OCI-LY7 (cell line): Measurements from ENCODE around the gene YARS1. TPM values are rescaled to one million over a fixed set of nuclear protein-coding genes. Genes with fewer than 3 reads are reported as not detected.

Experiments used
- BruUV-seq: library from RNA; stranded (reverse); fragments of 400-500 nt; replicated peaks from 2 replicates; lab custom pipeline; 2021; lab: Mats Ljungman, UMichigan
- CTCF ChIA-PET: fragments of 300-600 bp; sonication (Branson Sonifier 250); formaldehyde crosslinking; loops from one replicate; lab custom pipeline; 2022; ENCODE audit warnings: antibody characterized with exemption; ENCODE audit not compliant: unreplicated experiment; lab: Charles Lee
- POLR2A ChIA-PET: fragments of 300-600 bp; sonication (Branson Sonifier 250); formaldehyde crosslinking; loops from one replicate; lab custom pipeline; 2022; ENCODE audit warnings: antibody characterized with exemption; lab: Charles Lee
- DNase-seq: peaks from one replicate; pipeline ENCODE4 v3.0.0-alpha.2; 2015; ENCODE audit warnings: low spot score
- H2AFZ ChIP-seq: fragments of 200-600 bp; sonication (generic), shearing (Covaris generic); 2 replicates; pipeline ENCODE4 v1.6.1; 2014; ENCODE audit warnings: mild to moderate bottlenecking, antibody characterized with exemption, low read length, moderate library complexity
- H3K27ac ChIP-seq: fragments of 200-600 bp; sonication (generic); 2 replicates; pipeline ENCODE4 v1.5.1; 2014; ENCODE audit warnings: mixed run types, low read depth, mild to moderate bottlenecking, moderate library complexity, low read length, inconsistent platforms; ENCODE audit not compliant: poor library complexity, severe bottlenecking
- H3K36me3 ChIP-seq: fragments of 200-600 bp; sonication (generic); 2 replicates; pipeline ENCODE4 v1.6.1; 2014; ENCODE audit warnings: mild to moderate bottlenecking, antibody characterized with exemption, low read length, moderate library complexity, mixed read lengths; ENCODE audit not compliant: insufficient read depth
- H3K4me1 ChIP-seq: fragments of 200-600 bp; sonication (generic); 2 replicates; pipeline ENCODE4 v1.5.1; 2014; ENCODE audit warnings: mild to moderate bottlenecking, low read length; ENCODE audit not compliant: insufficient read depth, poor library complexity, severe bottlenecking
- H3K4me2 ChIP-seq: fragments of 200-600 bp; sonication (generic); 2 replicates; pipeline ENCODE4 v1.6.1; 2014; ENCODE audit warnings: mild to moderate bottlenecking, low read length
- H3K4me3 ChIP-seq: fragments of 200-600 bp; sonication (generic); 2 replicates; pipeline ENCODE4 v1.5.1; 2014; ENCODE audit warnings: mild to moderate bottlenecking, low read depth, low read length; ENCODE audit not compliant: poor library complexity, severe bottlenecking
- H3K79me2 ChIP-seq: fragments of 200-600 bp; sonication (generic); 2 replicates; pipeline ENCODE4 v1.6.1; 2016; ENCODE audit warnings: low read depth, mild to moderate bottlenecking, low read length, moderate library complexity, mixed read lengths; ENCODE audit not compliant: insufficient read depth
- H3K9me2 ChIP-seq: fragments of 200-600 bp; sonication (generic); 2 replicates; pipeline ENCODE4 v1.6.1; 2016; ENCODE audit warnings: mild to moderate bottlenecking, low read length, mixed read lengths; ENCODE audit not compliant: insufficient read depth
- H3K9me3 ChIP-seq: fragments of 200-600 bp; sonication (generic); 2 replicates; pipeline ENCODE4 v1.6.1; 2014; ENCODE audit warnings: mild to moderate bottlenecking, mixed run types, low read length, mixed read lengths
- H4K20me1 ChIP-seq: fragments of 200-600 bp; sonication (generic); 2 replicates; pipeline ENCODE4 v1.6.1; 2014; ENCODE audit warnings: mild to moderate bottlenecking, antibody characterized with exemption, low read length, moderate library complexity, mixed read lengths; ENCODE audit not compliant: insufficient read depth
- EZH2phosphoT487 ChIP-seq: fragments of 200-600 bp; sonication (generic); IDR thresholded peaks from 2 replicates; pipeline ENCODE4 v1.6.1; 2018; ENCODE audit warnings: low read depth, borderline replicate concordance, mild to moderate bottlenecking, mixed run types, antibody characterized with exemption, low read length, moderate library complexity, mixed read lengths
- intact Hi-C: fragments of 100-400 bp; cut with micrococcal nuclease; formaldehyde crosslinking; loops from one replicate; pipeline ENCODE4 v1.10.0; 2022; ENCODE audit not compliant: unreplicated experiment
- total RNA-seq, 2 experiments: library from RNA; depleted of rRNA in 1 of 2; stranded (reverse); fragments of >200 nt in 1 of 2; shearing (Covaris generic) in 1 of 2; gene quantifications; 2 replicates each; pipeline ENCODE4 v1.2.3, GENCODE V29; 2014 to 2022
- TF ChIP-seq, protein P1 (sequence below): fragments of 200-600 bp; sonication (generic); conservative IDR thresholded peaks from 2 replicates; pipeline ENCODE4 v1.5.1; 2014; ENCODE audit warnings: mild to moderate bottlenecking, antibody characterized with exemption, low read length, moderate library complexity, mixed read lengths

YARS1 gene
- total RNA-seq, 2 experiments from 2014 or later = 276 to 321 TPM

DNA sequence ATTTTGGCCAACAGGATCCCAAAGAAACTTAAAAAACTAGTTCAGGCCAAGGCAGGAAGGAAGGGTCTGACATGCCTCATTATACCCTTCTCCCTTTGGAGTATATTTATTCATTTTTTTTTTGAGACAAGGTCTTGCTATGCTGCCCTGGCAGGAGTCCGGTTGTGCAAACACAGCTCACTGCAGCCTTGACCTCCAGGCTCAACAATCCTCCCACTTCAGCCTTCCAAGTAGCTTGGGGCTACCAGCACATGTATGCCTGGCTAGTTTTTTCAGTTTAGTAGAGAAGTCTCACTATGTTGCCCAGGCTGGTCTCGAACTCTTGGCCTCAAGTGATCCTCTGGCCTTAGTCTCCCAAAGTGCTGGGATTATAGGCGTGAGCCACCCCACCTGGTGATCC is 5.2 kb downstream of the YARS1 start:
- no peak overlapping the region for H3K4me2 ChIP-seq
- intact Hi-C loops = no loop called here
- CTCF ChIA-PET = no interaction called here
- H3K27ac ChIP-seq = no peak overlapping the region
- no TSS peak for BruUV-seq
- H4K20me1 ChIP-seq = peaks cover 17% of the 10 kb centered on the region
- H3K4me3 ChIP-seq = no peak overlapping the region
- H3K9me2 ChIP-seq = no peaks in the 10 kb centered on the region
- H2AFZ ChIP-seq = no peak overlapping the region
- peaks cover 97% of the 10 kb centered on the region for H3K79me2 ChIP-seq
- POLR2A ChIA-PET = no interaction called here
- peaks cover 99% of the 10 kb centered on the region for H3K36me3 ChIP-seq
- no peak for DNase-seq
- peaks cover 24% of the 10 kb centered on the region for H3K4me1 ChIP-seq
- H3K9me3 ChIP-seq = no peaks in the 10 kb centered on the region
- TF ChIP-seq EZH2phosphoT487 = no peak
- TF ChIP-seq, protein P1, sequence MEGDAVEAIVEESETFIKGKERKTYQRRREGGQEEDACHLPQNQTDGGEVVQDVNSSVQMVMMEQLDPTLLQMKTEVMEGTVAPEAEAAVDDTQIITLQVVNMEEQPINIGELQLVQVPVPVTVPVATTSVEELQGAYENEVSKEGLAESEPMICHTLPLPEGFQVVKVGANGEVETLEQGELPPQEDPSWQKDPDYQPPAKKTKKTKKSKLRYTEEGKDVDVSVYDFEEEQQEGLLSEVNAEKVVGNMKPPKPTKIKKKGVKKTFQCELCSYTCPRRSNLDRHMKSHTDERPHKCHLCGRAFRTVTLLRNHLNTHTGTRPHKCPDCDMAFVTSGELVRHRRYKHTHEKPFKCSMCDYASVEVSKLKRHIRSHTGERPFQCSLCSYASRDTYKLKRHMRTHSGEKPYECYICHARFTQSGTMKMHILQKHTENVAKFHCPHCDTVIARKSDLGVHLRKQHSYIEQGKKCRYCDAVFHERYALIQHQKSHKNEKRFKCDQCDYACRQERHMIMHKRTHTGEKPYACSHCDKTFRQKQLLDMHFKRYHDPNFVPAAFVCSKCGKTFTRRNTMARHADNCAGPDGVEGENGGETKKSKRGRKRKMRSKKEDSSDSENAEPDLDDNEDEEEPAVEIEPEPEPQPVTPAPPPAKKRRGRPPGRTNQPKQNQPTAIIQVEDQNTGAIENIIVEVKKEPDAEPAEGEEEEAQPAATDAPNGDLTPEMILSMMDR = no peak

DNA sequence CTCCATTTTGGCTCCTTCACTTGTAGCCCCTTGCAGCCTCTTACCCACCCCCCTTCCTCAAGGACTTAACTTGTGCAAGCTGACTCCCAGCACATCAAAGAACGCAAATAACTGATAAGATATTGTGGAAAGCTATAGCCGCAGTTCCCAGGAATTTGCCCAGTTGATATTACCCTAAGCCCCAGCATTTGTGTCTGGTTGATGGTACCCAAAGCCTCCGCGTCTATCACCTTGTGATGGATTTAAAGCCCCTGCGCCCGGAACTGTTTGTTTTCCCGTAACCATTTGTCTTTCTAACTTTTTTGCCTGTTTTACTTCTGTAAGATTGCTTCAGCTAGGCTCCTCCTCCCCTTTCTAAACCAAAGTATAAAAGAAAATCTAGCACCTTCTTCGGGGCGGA is 5.9 kb downstream of the YARS1 start:
- POLR2A ChIA-PET = interaction anchor here (0.5 kb wide), 1 partner anchor 24 kb away, joined by 4 read pairs; no protein-coding TSS in a partner anchor
- Histone ChIP-seq H3K4me2 (no peak overlapping the region), H3K36me3 (peaks cover 99% of the 10 kb centered on the region), H3K9me2 (no peaks in the 10 kb centered on the region), H3K4me3 (no peak overlapping the region), H4K20me1 (peaks cover 17% of the 10 kb centered on the region), H3K79me2 (peaks cover 97% of the 10 kb centered on the region), H3K4me1 (peaks cover 24% of the 10 kb centered on the region), H2AFZ (no peak overlapping the region), H3K9me3 (no peaks in the 10 kb centered on the region), H3K27ac (no peak overlapping the region)
- DNase-seq = no peak
- no peak for TF ChIP-seq EZH2phosphoT487
- TF ChIP-seq, protein P1 = no peak
- intact Hi-C loops = no loop called here
- CTCF ChIA-PET = no interaction called here
- BruUV-seq = no TSS peak

DNA sequence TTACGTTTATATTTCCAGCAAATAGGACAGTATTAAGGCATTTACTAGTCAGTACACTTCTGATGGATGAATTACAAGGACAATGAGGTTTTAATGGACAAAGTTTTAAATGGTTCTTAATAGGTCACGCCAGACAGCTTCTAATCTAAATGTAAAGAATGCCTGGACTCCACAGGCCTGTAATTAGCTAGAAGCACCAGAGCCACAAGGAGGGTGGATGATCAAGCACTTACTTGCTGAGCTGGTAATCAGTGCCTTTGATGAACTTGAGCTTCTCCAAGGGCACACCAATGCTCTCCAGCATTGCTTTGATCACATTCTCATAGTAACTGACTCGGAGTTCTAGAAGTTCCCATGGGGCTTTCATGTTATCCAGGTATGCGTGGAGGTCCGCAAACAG is 6.8 kb downstream of the YARS1 start:
- peaks cover 88% of the 10 kb centered on the region for H3K79me2 ChIP-seq
- H3K36me3 ChIP-seq = peaks cover 100% of the 10 kb centered on the region
- peaks cover 20% of the 10 kb centered on the region for H3K4me1 ChIP-seq
- POLR2A ChIA-PET = no interaction called here
- DNase-seq = no peak
- TF ChIP-seq EZH2phosphoT487 = no peak
- H2AFZ ChIP-seq = no peak overlapping the region
- peaks cover 16% of the 10 kb centered on the region for H4K20me1 ChIP-seq
- no peaks in the 10 kb centered on the region for H3K9me2 ChIP-seq
- CTCF ChIA-PET = no interaction called here
- no TSS peak for BruUV-seq
- no peak overlapping the region for H3K4me2 ChIP-seq
- intact Hi-C loops = no loop called here
- H3K9me3 ChIP-seq = no peaks in the 10 kb centered on the region
- H3K4me3 ChIP-seq = no peak overlapping the region
- H3K27ac ChIP-seq = no peak overlapping the region
